HL-60 (cell line): ENCODE results near the gene LOXL3.
"Not testable (repeated sequence)": the region's sequence is repeated elsewhere in the genome, so short reads cannot be mapped to it uniquely, and the experiment has no call there.

Source experiments
- DNase-seq, 2 experiments: peaks; one replicate each; pipeline ENCODE4 v3.0.0-alpha.2; 2010 to 2020; ENCODE audit warnings: low read depth in 1 of 2, low spot score in 1 of 2
- H3K27ac ChIP-seq: fragments of 250-450 bp; sonication (Bioruptor Pico); replicated peaks from 2 replicates; pipeline ENCODE4 v1.5.1; 2020; ENCODE audit warnings: mild to moderate bottlenecking, moderate library complexity
- H3K27me3 ChIP-seq: fragments of 250-450 bp; sonication (Bioruptor Pico); 2 replicates; pipeline ENCODE4 v1.5.1; 2021; ENCODE audit warnings: mild to moderate bottlenecking, moderate library complexity; ENCODE audit not compliant: insufficient read depth, poor library complexity, severe bottlenecking
- H3K4me3 ChIP-seq: replicated peaks from 2 replicates; pipeline ENCODE4 v1.5.1; 2011; ENCODE audit warnings: mild to moderate bottlenecking, control low read depth, low read length; ENCODE audit not compliant: insufficient read depth
- GABPA ChIP-seq: IDR thresholded peaks from 2 replicates; pipeline ENCODE4 v1.6.1; 2012; ENCODE audit warnings: low read depth
- POLR2AphosphoS5 ChIP-seq: IDR thresholded peaks from 2 replicates; pipeline ENCODE4 v1.6.1; 2012; ENCODE audit warnings: low read depth
- SPI1 ChIP-seq: IDR thresholded peaks from 2 replicates; pipeline ENCODE4 v1.6.1; 2012; ENCODE audit warnings: low read depth, mild to moderate bottlenecking, borderline replicate concordance
- TF ChIP-seq, protein P1 (sequence below): IDR thresholded peaks from one replicate; pipeline ENCODE4 v1.5.1; 2011; ENCODE audit warnings: low read length, control low read depth, inconsistent platforms; ENCODE audit not compliant: insufficient read depth
- TF ChIP-seq, protein P2 (sequence below): IDR thresholded peaks from 2 replicates; pipeline ENCODE4 v1.6.1; 2012; ENCODE audit warnings: low read depth; ENCODE audit not compliant: insufficient replicate concordance

The LOXL3 gene

DNA sequence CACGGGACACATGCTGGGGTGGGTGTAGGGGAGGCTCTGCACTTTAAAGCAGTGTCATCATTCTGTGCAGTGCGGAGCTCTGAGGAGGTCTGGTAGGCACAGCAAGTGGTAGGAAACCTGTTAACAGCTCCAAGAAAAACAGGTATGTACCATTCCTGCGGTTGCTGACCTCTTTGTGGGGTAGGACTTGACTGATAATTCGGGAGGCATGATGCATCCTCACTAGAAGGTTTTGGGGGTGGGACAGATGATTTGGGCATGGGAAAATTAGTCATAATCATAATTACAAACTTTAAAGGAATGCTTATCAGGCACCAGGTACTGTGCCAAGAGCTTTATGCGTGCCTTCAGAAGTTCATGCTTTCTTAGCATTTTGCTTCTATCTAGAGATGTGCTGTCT, 10.5 kb upstream of the LOXL3 start:
- H3K27me3 ChIP-seq: no peaks in the 10 kb centered on the region
- DNase-seq: no peak
- no peak for TF ChIP-seq SPI1
- no peak for TF ChIP-seq GABPA
- TF ChIP-seq, protein P1, sequence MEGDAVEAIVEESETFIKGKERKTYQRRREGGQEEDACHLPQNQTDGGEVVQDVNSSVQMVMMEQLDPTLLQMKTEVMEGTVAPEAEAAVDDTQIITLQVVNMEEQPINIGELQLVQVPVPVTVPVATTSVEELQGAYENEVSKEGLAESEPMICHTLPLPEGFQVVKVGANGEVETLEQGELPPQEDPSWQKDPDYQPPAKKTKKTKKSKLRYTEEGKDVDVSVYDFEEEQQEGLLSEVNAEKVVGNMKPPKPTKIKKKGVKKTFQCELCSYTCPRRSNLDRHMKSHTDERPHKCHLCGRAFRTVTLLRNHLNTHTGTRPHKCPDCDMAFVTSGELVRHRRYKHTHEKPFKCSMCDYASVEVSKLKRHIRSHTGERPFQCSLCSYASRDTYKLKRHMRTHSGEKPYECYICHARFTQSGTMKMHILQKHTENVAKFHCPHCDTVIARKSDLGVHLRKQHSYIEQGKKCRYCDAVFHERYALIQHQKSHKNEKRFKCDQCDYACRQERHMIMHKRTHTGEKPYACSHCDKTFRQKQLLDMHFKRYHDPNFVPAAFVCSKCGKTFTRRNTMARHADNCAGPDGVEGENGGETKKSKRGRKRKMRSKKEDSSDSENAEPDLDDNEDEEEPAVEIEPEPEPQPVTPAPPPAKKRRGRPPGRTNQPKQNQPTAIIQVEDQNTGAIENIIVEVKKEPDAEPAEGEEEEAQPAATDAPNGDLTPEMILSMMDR: no peak
- no peak for TF ChIP-seq POLR2AphosphoS5
- TF ChIP-seq, protein P2, sequence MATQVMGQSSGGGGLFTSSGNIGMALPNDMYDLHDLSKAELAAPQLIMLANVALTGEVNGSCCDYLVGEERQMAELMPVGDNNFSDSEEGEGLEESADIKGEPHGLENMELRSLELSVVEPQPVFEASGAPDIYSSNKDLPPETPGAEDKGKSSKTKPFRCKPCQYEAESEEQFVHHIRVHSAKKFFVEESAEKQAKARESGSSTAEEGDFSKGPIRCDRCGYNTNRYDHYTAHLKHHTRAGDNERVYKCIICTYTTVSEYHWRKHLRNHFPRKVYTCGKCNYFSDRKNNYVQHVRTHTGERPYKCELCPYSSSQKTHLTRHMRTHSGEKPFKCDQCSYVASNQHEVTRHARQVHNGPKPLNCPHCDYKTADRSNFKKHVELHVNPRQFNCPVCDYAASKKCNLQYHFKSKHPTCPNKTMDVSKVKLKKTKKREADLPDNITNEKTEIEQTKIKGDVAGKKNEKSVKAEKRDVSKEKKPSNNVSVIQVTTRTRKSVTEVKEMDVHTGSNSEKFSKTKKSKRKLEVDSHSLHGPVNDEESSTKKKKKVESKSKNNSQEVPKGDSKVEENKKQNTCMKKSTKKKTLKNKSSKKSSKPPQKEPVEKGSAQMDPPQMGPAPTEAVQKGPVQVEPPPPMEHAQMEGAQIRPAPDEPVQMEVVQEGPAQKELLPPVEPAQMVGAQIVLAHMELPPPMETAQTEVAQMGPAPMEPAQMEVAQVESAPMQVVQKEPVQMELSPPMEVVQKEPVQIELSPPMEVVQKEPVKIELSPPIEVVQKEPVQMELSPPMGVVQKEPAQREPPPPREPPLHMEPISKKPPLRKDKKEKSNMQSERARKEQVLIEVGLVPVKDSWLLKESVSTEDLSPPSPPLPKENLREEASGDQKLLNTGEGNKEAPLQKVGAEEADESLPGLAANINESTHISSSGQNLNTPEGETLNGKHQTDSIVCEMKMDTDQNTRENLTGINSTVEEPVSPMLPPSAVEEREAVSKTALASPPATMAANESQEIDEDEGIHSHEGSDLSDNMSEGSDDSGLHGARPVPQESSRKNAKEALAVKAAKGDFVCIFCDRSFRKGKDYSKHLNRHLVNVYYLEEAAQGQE: no peak
- no peak overlapping the region for H3K4me3 ChIP-seq
- no peak overlapping the region for H3K27ac ChIP-seq

DNA sequence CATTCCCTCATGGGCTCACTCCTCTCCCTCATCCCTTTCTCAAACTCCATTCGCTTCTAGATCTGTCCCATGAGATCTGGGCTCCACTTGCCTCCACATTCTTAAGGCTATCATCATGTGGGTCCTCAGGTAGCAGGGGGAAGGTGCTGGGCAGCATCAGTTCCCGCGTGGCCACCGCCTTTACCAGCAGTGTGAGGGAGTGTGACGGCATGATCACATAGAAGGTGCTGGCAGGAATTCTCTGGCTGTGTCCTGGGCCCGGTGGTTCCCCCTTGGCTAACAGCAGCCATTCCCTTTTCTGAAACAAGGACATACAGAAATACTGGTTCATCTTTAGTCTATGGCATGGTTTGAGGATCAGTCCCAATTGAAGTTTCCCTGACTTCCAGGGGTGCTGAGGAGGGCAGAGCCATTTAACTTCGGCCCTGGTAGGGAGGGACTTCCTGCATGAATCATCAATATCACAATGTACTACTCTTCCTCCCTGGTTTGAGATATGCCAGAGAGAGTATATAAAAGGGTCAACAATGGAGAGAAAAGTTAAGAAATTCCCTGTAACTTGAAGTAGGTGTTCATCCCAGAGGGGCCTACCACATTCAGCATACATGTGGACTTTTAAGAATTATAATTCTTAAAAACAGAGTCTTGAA, 8.5 kb upstream of the LOXL3 start:
- Histone ChIP-seq H3K27ac (peak overlapping the region; percentile 32; the same call in 1 of the 2 replicates), H3K4me3 (no peak overlapping the region), H3K27me3 (no peaks in the 10 kb centered on the region)
- DNase-seq: no peak
- no peak; the same call in 1 of the 2 replicates for TF ChIP-seq SPI1
- TF ChIP-seq, protein P2: no peak
- TF ChIP-seq, protein P1: no peak
- no peak for TF ChIP-seq POLR2AphosphoS5
- TF ChIP-seq GABPA: no peak

DNA sequence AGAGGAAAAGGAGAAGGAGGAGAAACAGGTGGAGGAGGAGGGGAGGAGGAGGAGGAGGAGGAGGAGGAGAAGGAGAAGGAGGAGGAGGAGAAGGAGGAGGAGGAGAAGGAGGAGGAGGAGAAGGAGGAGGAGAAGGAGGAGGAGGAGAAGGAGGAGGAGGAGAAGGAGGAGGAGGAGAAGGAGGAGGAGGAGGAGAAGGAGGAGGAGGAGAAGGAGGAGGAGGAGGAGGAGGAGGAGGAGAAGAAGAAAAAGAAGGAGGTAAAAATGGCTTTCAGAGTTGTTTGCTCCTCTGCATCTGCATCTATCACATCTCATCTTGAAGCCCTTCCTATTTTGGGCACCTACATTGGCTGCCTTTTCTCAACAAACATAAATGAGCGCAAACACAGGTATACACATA, 7.3 kb upstream of the LOXL3 start:
- H3K27ac ChIP-seq, H3K27me3 ChIP-seq, H3K4me3 ChIP-seq, DNase-seq: not testable (repeated sequence)

DNA sequence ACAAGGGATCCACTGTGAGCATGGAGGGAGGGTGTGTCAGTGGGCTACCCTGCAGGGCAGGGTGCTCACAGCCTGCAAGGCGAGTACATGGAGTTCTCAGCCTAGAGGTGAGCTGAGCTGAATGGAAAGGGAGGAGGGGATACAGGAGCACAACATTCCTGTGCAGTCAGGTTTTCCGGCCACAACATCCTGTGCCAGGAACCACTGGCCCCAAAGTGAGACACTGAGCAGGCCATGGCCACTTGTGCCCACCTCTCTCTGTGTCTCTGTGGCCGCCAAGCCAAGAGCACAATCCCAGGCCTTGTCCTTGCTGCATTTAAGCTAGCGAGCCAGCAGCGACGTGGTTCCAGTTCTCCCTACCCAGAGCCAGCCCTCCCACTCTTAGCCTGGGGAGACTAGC, 6.8 kb upstream of the LOXL3 start:
- Histone ChIP-seq H3K27me3 (no peaks in the 10 kb centered on the region), H3K4me3 (no peak overlapping the region), H3K27ac (no peak overlapping the region)
- no peak for DNase-seq
- TF ChIP-seq SPI1 (no peak), GABPA (no peak), POLR2AphosphoS5 (no peak)
- TF ChIP-seq, protein P1: no peak
- TF ChIP-seq, protein P2: no peak
